Caco-2 (cell line): ENCODE data around the gene NRBF2. TPM values are rescaled to one million over a fixed set of nuclear protein-coding genes. Genes with fewer than 3 reads are reported as not detected.

ENCODE experiments used
- BruUV-seq: library from RNA; stranded (reverse); fragments of 400-500 nt; replicated peaks from 2 replicates; lab custom pipeline; 2021; lab: Mats Ljungman, UMichigan
- CTCF ChIA-PET: fragments of 300-600 bp; sonication (Branson Sonifier 250); formaldehyde crosslinking; loops from one replicate; lab custom pipeline; 2022; ENCODE audit warnings: antibody characterized with exemption; lab: Charles Lee
- POLR2A ChIA-PET: fragments of 300-600 bp; sonication (Branson Sonifier 250); formaldehyde crosslinking; loops from one replicate; lab custom pipeline; 2022; ENCODE audit warnings: antibody characterized with exemption; lab: Charles Lee
- DNase-seq, 2 experiments: peaks; one replicate each; pipeline versions ENCODE4 v3.0.0 to v3.0.0-alpha.2; 2020 to 2022
- H3K27me3 ChIP-seq: replicated peaks from 2 replicates; pipeline ENCODE4 v1.6.0; 2011; ENCODE audit warnings: low read length; ENCODE audit not compliant: control insufficient read depth, insufficient read depth
- H3K36me3 ChIP-seq: 2 replicates; pipeline ENCODE4 v1.5.1; 2011; ENCODE audit warnings: low read length; ENCODE audit not compliant: control insufficient read depth, insufficient read depth
- H3K4me1 ChIP-seq: fragments of 250-450 bp; sonication (Bioruptor Pico); 2 replicates; pipeline ENCODE4 v1.5.1; 2020; ENCODE audit warnings: mild to moderate bottlenecking
- H3K4me3 ChIP-seq: 2 replicates; pipeline ENCODE4 v1.5.1; 2011; ENCODE audit warnings: low read depth, mild to moderate bottlenecking, control low read depth, low read length
- H3K9me3 ChIP-seq: fragments of 250-450 bp; sonication (Bioruptor Pico); 2 replicates; pipeline ENCODE4 v1.5.1; 2020; ENCODE audit warnings: mild to moderate bottlenecking, moderate library complexity
- H3K27ac Mint-ChIP-seq: one replicate; pipeline ENCODE4 v1.8.0; 2022; ENCODE audit warnings: mixed read lengths; ENCODE audit not compliant: unreplicated experiment
- H3K27me3 Mint-ChIP-seq: one replicate; pipeline ENCODE4 v1.8.0; 2022; ENCODE audit warnings: mixed read lengths; ENCODE audit not compliant: insufficient read depth, unreplicated experiment
- H3K36me3 Mint-ChIP-seq: one replicate; pipeline ENCODE4 v1.8.0; 2022; ENCODE audit warnings: mild to moderate bottlenecking, mixed read lengths; ENCODE audit not compliant: insufficient read depth, unreplicated experiment
- H3K4me1 Mint-ChIP-seq: one replicate; pipeline ENCODE4 v1.8.0; 2022; ENCODE audit warnings: low read depth, mixed read lengths; ENCODE audit not compliant: unreplicated experiment
- H3K4me3 Mint-ChIP-seq: one replicate; pipeline ENCODE4 v1.8.0; 2022; ENCODE audit warnings: mild to moderate bottlenecking, moderate library complexity, mixed read lengths; ENCODE audit not compliant: unreplicated experiment
- H3K9me3 Mint-ChIP-seq: one replicate; pipeline ENCODE4 v1.8.0; 2022; ENCODE audit warnings: mixed read lengths; ENCODE audit not compliant: unreplicated experiment
- intact Hi-C: fragments of 100-400 bp; cut with micrococcal nuclease; formaldehyde crosslinking; loops from one replicate; pipeline ENCODE4 v1.10.0; 2022; ENCODE audit not compliant: unreplicated experiment
- total RNA-seq: library from RNA; stranded (reverse); gene quantifications from 2 replicates; pipeline ENCODE4 v1.2.3, GENCODE V29; 2022
- TF ChIP-seq, protein P1 (sequence below), 2 experiments: fragments of 200-600 bp in 1 of 2; IDR thresholded peaks; 1 replicate in 1 of 2; 2 replicates in 1 of 2; pipeline versions ENCODE4 v1.5.1 to v1.8.0; 2011 to 2022; ENCODE audit warnings: antibody characterized with exemption in 1 of 2, control low read depth in 1 of 2, inconsistent platforms in 1 of 2, low read depth in 1 of 2, low read length in 1 of 2, mild to moderate bottlenecking in 1 of 2, moderate library complexity in 1 of 2; ENCODE audit not compliant: insufficient read depth in 1 of 2, severe bottlenecking in 1 of 2, unreplicated experiment in 1 of 2

The NRBF2 gene
- total RNA-seq, 1 experiment from 2014 or later, result 52.5 TPM

DNA sequence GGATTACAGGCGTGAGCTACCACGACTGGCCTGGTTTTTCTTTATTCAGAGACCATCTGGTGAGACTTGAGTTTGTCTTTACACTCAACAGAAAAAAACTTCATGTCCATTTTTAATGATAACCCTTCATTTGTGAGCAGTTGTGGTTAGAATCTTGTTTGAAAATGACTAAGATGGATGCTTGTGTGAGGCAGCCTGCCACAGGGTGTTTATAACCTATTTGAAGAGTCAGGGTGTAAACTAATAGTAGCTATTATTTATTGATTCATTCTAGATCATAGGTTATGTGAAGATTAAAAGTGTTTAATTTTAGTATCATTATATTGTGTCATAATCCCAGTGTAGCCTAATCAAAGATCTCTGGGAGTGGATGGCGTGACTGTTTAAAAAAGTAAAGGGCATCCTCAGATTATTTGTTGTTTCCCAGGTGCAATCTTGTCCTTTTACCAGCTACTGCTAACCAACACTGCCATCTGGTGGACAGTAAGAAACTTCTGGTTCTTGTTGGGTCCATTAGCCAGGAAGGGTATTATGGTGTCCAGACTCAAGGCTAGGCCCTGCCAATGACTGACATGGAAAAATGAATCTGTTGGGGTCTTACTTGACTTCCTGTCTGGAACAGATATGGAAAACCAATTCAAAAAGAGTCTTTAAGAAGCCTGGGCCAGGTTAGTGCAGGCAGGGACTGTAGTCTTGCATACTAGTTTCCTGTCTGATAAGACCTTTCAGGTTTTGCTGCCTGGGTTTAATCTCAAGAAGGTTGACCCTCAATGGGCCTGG is 24.9 kb downstream of the NRBF2 start:
- H3K27me3 ChIP-seq, result no peaks in the 10 kb centered on the region
- H3K36me3 ChIP-seq, result peaks cover 6% of the 10 kb centered on the region; the same call in 1 of the 2 replicates
- TF ChIP-seq, protein P1, sequence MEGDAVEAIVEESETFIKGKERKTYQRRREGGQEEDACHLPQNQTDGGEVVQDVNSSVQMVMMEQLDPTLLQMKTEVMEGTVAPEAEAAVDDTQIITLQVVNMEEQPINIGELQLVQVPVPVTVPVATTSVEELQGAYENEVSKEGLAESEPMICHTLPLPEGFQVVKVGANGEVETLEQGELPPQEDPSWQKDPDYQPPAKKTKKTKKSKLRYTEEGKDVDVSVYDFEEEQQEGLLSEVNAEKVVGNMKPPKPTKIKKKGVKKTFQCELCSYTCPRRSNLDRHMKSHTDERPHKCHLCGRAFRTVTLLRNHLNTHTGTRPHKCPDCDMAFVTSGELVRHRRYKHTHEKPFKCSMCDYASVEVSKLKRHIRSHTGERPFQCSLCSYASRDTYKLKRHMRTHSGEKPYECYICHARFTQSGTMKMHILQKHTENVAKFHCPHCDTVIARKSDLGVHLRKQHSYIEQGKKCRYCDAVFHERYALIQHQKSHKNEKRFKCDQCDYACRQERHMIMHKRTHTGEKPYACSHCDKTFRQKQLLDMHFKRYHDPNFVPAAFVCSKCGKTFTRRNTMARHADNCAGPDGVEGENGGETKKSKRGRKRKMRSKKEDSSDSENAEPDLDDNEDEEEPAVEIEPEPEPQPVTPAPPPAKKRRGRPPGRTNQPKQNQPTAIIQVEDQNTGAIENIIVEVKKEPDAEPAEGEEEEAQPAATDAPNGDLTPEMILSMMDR (IDR thresholded peaks at IDR 0.05; ENCODE audit: insufficient read depth in 1 of 2, low read depth in 1 of 2, low read length in 1 of 2, severe bottlenecking in 1 of 2, unreplicated experiment in 1 of 2), result peak; percentile 91 to 92
- no peak overlapping the region for H3K27ac Mint-ChIP-seq
- H3K4me1 ChIP-seq, result no peaks in the 10 kb centered on the region
- H3K9me3 ChIP-seq, result no peaks in the 10 kb centered on the region
- H3K27me3 Mint-ChIP-seq, result no peaks in the 10 kb centered on the region
- no peaks in the 10 kb centered on the region for H3K4me1 Mint-ChIP-seq
- H3K4me3 Mint-ChIP-seq, result no peak overlapping the region
- H3K36me3 Mint-ChIP-seq, result peaks cover 73% of the 10 kb centered on the region
- peak; percentile 70 to 80 for DNase-seq
- H3K4me3 ChIP-seq, result no peak overlapping the region
- intact Hi-C loops, result loop anchor here (1.0 kb wide), 8 partner anchors 25 to 721 kb away; partner anchors contain the start of genes EGR2 and NRBF2
- no peaks in the 10 kb centered on the region for H3K9me3 Mint-ChIP-seq
- ChIA-PET POLR2A (no interaction called here), CTCF (interaction anchor here (0.5 to 2.7 kb wide), 21 partner anchors 9 to 666 kb away, joined by 3 to 36 read pairs (median 5); partner anchors contain the start of gene NRBF2)
- no TSS peak for BruUV-seq

DNA sequence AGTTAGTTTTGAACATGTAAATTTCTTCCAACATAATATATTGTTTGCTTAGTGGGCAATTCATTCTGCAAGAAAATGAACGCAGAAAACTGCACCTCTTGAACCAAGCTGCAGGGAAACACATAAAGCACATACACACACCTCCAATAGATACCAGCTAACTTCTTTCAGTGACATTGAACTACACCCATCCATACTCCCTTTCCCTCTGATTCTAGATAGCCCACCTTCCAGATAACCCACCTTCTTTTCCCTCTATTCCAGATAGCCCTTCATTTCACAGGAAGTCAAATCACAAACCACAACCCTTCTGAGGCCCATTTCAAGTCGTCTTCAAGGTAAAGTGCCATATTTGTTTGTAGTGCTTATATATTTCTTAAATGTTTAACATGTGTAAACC is 28.5 kb downstream of the NRBF2 start:
- Histone ChIP-seq H3K9me3 (no peaks in the 10 kb centered on the region), H3K27me3 (no peaks in the 10 kb centered on the region), H3K4me1 (no peaks in the 10 kb centered on the region), H3K36me3 (peaks cover 6% of the 10 kb centered on the region), H3K4me3 (no peak overlapping the region)
- Mint-ChIP-seq H3K27me3 (no peaks in the 10 kb centered on the region), H3K27ac (no peak overlapping the region), H3K4me1 (no peaks in the 10 kb centered on the region), H3K9me3 (no peaks in the 10 kb centered on the region), H3K36me3 (peaks cover 80% of the 10 kb centered on the region), H3K4me3 (no peak overlapping the region)
- ChIA-PET CTCF (interaction anchor here (0.6 to 1.2 kb wide), 2 partner anchors 450 to 559 kb away, joined by 4 to 5 read pairs; no protein-coding TSS in a partner anchor), POLR2A (no interaction called here)
- TF ChIP-seq, protein P1 (IDR thresholded peaks at IDR 0.05; ENCODE audit: insufficient read depth in 1 of 2, low read depth in 1 of 2, low read length in 1 of 2, severe bottlenecking in 1 of 2, unreplicated experiment in 1 of 2), result no peak
- DNase-seq, result no peak
- no TSS peak for BruUV-seq
- intact Hi-C loops, result no loop called here

DNA sequence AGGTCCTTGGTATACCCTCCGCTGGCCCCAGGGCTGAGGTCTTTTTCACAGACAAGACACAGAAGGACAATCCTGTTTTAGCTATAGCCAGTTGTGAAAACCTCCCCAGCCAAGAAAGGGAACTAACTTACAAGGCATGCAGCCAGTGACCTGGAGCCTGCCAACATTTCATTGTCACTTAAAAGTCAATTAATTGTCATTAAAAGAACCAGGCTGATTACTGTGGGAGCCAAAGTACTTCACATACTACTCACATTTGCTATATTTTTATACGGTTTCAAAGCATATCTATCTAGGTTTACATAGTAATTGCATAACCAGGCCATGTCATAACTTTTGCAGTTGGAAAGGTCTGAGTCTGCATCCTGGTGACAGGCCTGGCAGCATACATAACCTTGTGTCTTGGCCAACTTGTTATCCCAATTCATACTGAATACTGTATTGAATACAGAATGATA is 31.1 kb downstream of the NRBF2 start:
- Mint-ChIP-seq H3K9me3 (no peaks in the 10 kb centered on the region), H3K4me1 (peaks cover 3% of the 10 kb centered on the region), H3K27ac (no peak overlapping the region), H3K27me3 (no peaks in the 10 kb centered on the region), H3K36me3 (peaks cover 79% of the 10 kb centered on the region), H3K4me3 (no peak overlapping the region)
- DNase-seq, result no peak
- Histone ChIP-seq H3K9me3 (no peaks in the 10 kb centered on the region), H3K4me1 (no peaks in the 10 kb centered on the region), H3K27me3 (no peaks in the 10 kb centered on the region), H3K36me3 (peaks cover 6% of the 10 kb centered on the region), H3K4me3 (no peak overlapping the region)
- BruUV-seq, result no TSS peak
- ChIA-PET CTCF (interaction anchor here (0.8 kb wide), 1 partner anchor 465 kb away, joined by 3 read pairs; no protein-coding TSS in a partner anchor), POLR2A (no interaction called here)
- TF ChIP-seq, protein P1 (IDR thresholded peaks at IDR 0.05; ENCODE audit: insufficient read depth in 1 of 2, low read depth in 1 of 2, low read length in 1 of 2, severe bottlenecking in 1 of 2, unreplicated experiment in 1 of 2), result no peak
- intact Hi-C loops, result no loop called here
